HG03196 (cell line): Measurements from ENCODE around the gene CHN1.

Source experiments
- ATAC-seq: cut with Tn5 transposase; IDR thresholded peaks from one replicate; pipeline ENCODE4 v1.9.1; 2021; ENCODE audit not compliant: unreplicated experiment

CHN1 gene, protein sequence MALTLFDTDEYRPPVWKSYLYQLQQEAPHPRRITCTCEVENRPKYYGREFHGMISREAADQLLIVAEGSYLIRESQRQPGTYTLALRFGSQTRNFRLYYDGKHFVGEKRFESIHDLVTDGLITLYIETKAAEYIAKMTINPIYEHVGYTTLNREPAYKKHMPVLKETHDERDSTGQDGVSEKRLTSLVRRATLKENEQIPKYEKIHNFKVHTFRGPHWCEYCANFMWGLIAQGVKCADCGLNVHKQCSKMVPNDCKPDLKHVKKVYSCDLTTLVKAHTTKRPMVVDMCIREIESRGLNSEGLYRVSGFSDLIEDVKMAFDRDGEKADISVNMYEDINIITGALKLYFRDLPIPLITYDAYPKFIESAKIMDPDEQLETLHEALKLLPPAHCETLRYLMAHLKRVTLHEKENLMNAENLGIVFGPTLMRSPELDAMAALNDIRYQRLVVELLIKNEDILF

DNA sequence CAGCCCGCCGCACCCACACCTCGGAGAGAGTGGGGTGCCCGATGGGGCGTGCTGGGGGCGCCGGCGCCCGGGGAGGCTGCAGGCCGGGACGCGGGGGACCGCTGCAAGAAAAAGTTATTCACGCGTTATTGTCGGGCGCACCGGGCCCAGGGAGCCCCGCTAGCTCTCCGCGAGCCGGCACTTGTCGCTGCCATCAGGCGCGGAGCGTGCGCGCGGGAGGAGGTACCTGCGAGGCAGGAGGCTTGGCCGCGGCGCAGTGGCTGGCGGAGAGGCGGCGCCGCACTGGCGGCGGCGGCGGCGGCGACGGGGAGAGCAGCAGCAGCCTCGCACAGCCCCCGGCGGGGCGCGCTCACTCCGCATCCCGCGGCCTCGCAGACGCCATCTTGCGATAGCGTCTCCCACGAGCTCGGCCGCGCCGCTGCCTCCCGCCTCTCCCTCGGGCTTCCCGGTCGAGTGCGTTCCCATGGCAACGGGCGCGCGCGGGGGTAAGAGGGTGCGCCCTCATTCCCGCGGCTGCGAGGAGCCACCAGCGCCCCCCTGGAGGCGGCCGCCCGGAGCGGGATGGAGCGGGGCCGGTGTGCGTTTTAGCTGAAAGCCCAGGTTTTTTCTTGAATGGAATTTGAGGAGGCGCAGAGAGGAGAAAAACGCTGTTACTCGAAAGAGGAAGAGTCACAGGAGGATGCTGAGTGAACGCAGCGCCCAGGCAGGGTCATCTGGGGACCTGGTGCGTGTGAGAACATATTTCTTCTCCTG lies at the start of gene CHN1:
Gene CHN1, minus strand, starts transcription at position 402 of the 753 bp plus-strand sequence. CDS start 469 bp downstream, outside the sequence.
- peak; percentile 59 for ATAC-seq

DNA sequence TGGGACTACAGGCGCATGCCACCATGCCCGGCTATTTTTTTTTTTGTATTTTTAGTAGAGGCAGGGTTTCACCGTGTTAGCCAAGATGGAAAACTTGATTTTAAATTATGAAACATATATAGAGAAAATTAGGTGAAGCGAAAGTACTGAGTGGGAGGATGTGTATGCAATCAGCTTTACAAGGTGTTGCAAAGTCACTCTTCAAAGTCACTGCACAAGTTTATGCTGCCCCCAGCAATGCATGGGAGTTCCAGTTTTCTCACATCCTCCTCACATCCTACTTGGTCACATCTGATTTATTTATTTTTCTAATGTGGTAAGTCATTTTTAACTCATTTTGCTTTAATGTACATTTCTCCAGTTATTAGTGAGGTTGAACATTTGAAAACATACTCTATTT lies 49.2 kb upstream of the CHN1 start:
- no peak for ATAC-seq

DNA sequence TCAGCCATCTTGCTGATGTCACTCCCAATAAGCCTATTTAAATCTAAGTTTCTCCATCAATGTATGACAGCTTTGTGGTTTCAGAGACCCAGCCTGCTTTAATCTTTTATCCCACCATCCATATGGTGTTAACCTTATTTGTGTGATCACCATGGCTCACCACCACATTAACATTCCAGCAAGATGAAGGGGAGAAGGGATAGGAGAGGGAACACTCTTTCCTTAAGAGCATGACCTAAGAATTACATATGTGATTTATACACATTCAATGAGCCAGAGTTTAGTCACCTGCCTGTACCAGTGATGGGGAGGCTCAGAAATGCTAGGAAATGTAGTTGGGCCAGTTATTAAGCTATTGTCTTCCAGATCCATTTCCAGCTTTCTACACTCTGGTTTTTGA lies 44.5 kb upstream of the CHN1 start:
- no peak for ATAC-seq

DNA sequence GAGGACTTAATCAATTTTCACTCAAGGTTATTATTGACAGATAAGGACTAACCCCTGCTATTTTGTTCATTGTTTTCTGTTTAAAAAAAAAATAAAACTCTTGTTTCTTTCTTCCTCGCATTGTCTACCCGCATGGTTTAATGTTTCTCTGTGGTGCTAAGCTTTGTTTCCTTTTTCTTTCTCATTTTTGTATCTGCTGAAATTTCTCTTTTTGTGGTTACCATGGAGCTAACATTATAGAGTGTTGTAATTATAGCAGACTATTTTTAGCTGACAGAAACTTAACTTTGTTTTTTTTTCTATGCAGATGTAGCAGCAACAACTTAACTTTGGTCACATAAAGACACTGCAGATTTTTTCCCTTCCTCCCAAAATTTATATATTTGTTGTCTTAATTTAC lies 43.1 kb upstream of the CHN1 start:
- ATAC-seq: no peak

DNA sequence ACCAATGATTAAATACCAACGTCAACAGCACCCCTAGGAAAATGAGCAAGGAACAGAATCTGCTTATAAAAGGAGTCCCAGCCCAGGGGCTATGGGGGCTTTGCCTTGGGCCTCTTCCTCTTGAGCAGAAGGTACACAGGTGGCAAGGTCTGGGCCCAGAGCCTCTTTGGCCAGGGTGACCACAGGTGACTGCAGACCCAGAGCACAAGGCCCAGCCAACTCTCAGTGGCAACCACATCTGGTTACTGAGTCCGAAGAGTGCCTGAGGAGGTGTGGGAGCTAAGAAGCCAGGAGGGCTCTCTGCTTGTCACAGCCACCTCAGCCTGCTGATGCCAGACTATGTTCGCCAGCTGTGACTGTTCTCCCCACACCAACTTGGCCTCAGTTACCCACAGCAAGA lies 34.3 kb upstream of the CHN1 start:
- no peak for ATAC-seq

DNA sequence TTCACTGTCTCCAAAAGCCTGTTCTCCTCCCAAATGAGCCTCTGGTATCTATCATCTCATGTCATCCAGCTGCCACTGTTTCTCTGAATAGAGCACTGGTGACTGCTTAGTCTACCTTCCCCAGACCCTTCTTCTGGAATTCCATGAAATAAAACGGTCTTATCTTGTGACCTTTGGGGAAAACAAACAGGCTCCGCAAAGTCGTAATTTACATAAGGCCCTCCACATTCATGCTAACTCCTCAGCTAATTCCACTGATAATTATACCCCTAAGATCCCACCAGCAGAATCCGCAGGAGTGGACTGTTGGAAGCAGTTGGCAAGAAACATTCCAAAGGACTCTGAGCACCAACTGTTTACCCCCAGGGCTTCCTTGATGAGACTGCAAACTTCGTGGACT lies 33.9 kb upstream of the CHN1 start:
- no peak for ATAC-seq

DNA sequence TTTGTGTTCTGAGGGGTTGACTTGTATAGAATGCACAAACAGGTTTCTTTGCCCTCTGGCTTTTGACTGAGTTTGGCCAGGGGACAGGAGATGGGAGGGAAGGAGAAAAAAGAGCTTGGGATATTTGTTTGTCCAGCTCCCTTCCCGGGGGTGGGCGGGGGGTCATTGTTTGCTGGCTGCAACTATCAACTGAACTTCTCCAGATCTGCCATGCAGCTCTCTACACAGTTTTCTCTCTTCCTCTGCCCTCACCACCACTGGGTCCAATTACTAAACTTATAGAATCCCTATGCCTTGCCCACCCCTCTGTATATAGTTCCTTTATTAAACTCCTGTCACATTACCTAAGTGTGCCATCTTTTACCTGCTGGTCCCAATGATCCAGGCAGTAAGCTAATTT lies 32.8 kb upstream of the CHN1 start:
- ATAC-seq: no peak

DNA sequence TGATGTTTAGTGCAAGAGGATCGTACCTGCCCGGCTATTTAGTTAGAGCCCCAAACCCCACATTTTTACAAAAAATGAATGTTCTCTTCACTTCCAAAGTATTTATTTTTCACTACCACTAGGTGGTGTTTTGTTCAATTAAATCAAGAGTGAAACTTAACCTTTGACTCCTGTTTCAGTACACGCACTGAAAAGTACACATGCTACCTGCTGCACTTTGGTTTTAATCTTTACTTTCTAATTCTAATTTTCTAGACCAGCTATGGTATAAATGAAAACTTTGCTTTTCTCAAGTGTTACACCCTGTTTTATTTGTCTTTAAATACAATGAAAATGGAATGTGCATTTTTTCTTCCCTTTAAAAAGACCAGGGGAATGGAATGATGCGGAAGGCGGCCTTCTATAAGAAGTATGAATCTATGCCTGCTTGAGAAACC lies 31.4 kb upstream of the CHN1 start:
- ATAC-seq: peak; percentile 63

DNA sequence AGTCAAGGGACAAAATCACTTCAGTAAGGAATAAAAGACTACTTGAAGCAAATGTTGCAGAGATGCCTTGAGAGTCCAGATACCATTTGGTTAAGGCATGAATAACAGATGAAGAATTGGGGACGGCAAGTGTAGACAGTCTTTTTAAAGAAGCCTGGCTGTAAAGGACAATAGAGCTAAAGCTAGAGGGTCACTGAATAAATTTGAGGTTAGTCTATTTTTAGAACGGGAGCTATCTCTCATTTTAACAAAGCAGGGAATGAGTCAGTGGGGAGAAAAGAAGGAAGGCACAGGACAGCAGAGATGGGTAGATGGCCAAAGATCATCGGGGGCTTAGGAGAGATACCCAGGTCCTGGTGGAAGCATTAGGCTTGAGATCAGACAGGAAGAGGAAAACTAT lies 30.6 kb upstream of the CHN1 start:
- no peak for ATAC-seq

DNA sequence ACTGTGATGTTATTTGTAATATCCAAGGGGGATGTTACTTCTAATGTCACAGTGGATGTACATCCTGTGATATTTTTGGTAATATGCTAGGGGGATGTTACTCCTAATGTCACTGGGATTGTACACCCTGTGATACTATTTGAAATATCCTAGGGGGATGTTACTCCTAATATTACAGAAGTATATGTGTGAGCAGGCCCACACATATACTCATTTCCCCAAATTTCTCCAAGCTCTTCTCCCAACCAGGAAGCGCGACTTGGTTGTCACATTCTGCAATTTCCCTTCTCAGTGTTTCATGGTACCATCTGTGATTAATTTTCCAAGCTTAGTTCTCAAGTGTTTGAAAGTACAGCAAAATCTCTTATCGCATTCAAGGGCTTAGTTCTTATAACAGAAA lies 29.5 kb upstream of the CHN1 start:
- ATAC-seq: no peak

DNA sequence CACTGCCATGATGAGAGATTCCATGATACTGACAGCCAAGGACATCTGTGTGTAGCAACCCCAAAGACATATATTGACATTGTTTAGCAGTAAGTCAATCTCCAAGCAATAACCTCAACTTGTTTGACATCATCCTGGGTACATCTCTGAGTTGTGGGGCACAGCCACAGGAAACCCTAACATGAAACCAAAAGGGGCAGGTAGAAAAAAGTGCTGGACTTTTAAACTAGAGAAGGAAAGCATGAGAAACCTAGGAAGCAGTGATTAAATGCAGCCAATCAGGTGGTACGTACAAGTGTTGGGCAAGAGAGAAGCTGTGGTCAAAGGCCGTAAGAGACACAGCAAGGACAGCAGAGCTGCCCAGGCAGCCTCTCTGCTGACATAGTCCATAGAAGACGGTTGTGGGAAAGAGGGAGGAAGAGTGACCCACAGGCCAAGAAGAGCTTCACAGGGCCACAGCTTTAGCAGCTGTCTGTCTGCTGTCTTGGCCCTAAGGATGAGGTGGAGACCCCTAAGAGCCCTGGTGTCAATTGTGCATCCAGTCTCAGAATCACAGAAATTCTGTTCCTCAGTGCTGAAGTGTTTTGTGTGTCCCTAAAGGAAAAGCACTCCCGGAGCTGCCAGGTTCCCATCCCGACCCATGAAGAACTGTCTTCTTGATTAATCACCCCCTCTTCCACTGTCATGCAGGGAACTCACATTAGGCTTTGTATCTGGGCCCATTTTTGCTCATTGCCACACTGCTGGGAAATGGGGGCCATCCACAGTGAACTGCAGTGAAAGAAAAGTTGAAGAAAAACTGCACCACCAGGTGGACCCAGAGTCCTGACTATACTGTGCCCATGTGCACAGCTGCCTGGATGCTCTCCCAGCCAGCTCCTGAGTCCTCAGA lies 25.4 kb upstream of the CHN1 start:
- ATAC-seq: no peak

DNA sequence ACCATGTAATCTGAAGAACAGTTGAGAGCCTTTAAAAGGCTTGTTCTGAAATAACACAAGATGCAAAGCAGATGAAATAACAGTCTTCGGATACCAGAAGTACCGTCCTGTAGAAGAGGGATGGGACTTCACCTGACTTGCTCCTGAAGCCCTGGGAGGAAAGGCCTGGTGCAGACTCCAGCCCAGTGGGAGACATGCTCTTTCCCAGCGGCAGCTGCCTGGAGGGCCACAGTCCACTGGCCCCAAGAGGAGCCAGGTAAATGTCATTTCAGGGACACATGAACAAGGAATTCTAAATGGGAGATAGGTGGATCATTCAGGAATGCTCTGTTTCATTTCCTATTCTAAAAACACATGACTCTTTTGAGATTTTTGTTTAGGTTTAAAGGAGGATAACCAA lies 22.6 kb upstream of the CHN1 start:
- no peak for ATAC-seq

DNA sequence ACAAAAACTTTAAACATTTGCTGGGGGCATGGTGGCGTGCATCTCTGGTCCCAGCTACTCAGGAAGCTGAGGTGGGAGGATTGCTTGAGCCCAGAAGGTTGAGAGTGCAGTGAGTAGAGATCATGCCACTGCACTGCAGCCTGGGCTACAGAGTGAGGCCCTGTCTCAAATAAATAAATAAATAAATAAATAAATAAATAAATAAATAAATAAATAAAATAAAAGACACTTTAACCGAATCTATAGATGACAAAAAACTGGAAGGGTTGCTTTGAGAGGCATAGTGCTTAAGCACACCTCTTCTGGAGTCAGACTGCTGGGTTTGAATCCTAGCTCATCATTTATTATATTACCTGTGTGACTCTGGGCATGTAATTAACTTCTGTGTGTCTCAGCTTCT lies 21.2 kb upstream of the CHN1 start:
- no peak for ATAC-seq

DNA sequence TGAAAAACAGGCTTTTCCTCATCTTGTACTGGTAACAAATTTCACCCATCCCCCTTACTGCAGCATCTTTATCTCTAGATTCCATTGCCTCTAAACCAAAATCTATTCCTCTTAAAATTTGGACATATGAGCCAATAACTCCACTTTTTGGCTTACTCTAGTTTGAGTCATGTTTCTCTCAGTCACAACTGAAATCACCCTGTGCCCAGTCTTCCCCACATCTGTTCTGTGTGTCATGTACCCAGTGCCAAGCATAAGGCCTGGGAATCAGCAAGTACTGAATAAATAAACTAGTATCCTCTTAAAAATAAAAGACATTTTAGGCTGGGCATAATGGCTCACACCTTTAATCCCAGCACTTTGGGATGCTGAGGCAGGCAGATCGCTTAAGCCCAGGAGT lies 20.8 kb upstream of the CHN1 start:
- no peak for ATAC-seq

DNA sequence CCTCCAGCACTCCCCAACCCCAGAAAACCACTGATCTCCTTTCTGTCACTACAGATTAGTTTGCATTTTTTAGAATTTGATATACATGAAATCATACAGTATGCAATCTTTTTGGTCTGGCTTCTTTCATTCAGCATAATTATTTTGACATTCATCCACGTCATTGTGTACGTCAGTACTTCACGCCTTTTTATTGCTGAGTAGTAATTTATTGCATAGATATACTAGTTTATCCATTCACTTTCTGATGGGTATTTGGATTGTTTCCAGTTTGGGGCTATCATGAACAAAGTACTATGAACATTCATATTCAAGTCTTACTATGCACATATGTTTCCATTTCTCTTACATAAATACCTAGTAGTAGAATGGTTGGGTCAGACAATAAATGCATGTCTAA lies 20.1 kb upstream of the CHN1 start:
- no peak for ATAC-seq

DNA sequence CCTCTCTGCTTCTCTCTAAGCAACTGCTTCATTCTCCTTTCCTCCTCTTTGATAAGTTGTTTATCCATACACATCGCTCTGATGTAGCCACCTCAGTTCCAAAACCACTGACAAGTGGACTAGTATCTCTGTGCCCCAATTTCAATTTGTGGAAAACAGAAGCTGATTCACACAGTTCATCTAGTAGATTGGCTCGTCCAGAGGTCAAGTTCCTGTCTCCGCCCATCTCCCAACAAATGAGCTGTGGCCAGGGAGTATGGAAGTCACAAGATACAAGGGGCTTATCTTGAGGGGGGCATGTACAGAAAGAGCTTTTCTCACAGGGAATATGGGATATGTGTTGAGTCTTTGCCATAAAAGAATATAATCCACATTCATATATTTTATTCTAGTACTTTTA lies 17.7 kb upstream of the CHN1 start:
- ATAC-seq: no peak

DNA sequence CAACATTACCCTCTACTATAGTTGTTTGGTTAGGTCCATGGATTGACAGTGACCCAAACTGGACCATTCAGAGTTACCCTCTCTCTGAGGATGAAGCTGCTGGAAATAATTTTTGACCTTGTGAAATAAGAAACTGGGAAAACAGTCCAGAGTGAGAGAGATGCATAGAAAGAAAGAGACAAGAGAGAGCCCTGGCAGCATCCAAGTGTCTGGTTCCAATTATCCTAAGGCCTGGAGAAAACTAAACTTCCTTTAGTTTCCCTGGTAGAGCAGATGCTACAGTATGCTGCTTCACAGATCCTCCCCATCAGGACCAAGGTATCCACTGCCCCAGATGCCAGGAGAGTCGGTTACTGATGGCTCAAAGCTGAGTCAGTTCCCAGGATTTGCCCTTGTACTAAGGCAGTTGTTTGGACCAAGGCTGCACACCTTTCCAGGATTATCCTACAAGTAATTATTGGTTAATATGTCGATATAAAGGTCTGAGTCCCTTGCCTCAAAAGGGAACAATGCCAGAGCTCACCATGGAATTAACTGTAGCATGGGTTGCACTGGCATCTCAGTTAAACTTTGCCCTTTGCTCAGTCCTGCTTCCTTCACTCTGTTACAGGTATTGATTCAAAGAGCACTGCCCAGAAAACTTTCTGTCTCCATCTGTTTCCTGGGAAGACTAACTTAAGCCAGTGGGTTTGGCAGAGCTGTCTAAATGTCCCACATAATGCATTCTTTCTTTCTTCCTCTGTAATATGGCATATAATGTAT lies 14.6 kb upstream of the CHN1 start:
- no peak for ATAC-seq

DNA sequence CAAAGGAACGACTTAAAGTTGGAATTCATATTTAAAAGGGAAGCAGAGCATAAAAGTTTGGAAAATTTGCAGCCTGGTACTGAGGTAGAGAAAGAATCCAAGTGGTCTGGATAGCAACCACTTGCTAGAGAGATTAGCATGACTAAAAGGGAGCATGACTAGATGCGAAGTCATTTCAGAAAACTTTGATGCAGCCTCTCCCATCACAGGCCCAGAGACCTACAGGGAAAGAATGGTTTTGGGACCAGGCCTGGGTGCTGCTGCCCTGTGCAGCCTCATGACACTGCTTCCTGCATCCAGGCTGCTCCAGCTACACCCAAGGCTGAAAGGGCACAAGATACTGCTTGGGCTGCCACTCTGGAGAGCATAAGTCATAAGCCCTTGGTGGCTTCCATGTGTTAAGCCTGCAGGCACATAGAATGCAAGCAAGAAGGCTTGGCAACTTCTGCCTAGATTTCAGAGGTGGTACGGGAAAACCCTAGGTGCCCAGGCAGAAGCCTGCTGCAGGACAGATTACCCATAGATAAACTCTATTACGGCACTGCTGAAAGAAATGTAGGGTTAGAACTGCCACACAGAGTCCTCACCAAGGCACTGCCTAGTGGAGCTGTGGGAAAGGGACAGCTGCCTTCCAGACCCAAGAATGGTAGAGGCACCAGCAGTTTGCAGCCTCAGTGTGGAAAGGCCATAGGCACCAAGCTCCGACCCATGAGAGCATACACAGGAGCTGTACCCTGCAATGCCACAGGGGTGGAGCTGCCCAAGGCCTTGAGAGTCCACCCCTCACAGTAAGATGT lies 12.6 kb upstream of the CHN1 start:
- ATAC-seq: no peak

DNA sequence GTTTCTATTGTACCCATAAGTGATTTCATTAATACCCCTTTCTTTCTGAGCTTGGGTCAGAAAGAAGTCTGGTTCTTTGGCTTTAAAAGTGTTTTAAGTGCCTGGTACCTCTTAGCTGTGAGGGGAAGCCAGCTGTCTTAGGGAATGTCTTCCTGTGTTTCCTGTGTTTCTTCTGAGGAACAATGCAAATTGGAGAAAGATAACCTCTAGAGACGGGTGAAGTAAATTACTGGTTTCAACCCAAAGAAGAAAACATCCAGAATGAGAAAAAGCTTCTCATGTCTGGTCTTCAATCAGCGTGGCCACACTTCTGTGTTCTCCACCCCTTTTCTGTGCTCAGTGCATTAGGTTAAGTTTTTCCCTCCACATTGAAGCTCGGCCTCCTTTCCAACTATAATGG lies 10.2 kb upstream of the CHN1 start:
- no peak for ATAC-seq

DNA sequence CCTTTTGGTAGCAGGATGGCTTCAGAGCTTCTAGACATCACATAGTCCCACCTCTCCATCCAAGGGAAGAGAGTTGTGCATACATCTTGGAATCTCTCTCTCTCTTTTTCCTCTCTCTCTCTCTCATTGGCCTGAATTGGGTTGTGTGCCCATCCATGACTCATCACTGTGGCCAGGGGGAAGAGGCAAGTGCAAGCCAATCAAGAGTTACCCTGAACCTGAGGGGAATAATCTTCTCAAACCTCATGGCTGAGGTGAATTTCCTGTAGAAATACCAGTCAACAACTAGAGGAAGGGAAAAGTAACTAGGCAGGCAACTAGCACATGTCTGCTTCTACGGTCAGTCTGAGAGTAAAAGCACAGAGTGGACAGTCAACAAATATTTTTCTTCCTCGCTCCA lies 7.3 kb upstream of the CHN1 start:
- no peak for ATAC-seq
